Ectodermal cell (in vitro differentiated cells): ENCODE measurements around the gene KLB.

Experiments used
- H3K27ac ChIP-seq: 2 replicates; pipeline ENCODE4 v1.7.0; 2013; ENCODE audit warnings: mild to moderate bottlenecking, low read depth, low read length; ENCODE audit not compliant: insufficient read depth, poor library complexity, severe bottlenecking
- H3K27me3 ChIP-seq: 2 replicates; pipeline ENCODE4 v1.7.0; 2013; ENCODE audit warnings: mild to moderate bottlenecking, low read length; ENCODE audit not compliant: insufficient read depth, control insufficient read depth, poor library complexity, severe bottlenecking
- H3K36me3 ChIP-seq: one replicate; pipeline ENCODE4 v1.7.0; 2013; ENCODE audit warnings: low read length; ENCODE audit not compliant: control insufficient read depth, insufficient read depth
- H3K4me1 ChIP-seq: one replicate; pipeline ENCODE4 v1.7.0; 2013; ENCODE audit warnings: low read length; ENCODE audit not compliant: control insufficient read depth, insufficient read depth
- H3K4me3 ChIP-seq: 2 replicates; pipeline ENCODE4 v1.7.0; 2013; ENCODE audit warnings: low read depth, low read length, control low read depth; ENCODE audit not compliant: insufficient read depth
- H3K9me3 ChIP-seq: 2 replicates; pipeline ENCODE4 v1.7.0; 2013; ENCODE audit warnings: mild to moderate bottlenecking, low read length, moderate library complexity; ENCODE audit not compliant: control insufficient read depth
- WGBS, 2 experiments: methylation state at CpG; one replicate each; pipeline ENCODE4 v1.1.7; 2013; ENCODE audit warnings: missing lambda C conversion rate in 2 of 2; 5-methylcytosine and 5-hydroxymethylcytosine counted together

The KLB gene

GRCh38 chr4:39458505-39459300, 52.0 kb downstream of the KLB start, which contains the start of the genes LIAS and RPL9:
LIAS (plus strand) TSS chr4:39459056; CDS start chr4:39459118, 62 bp downstream.
RPL9 (minus strand) TSS chr4:39458922; CDS start chr4:39458439, 483 bp downstream.
- Histone ChIP-seq H3K4me3 (peak within 1 kb of the TSS; percentile 89), H3K27ac (peak within 1 kb of the TSS; percentile 93), H3K4me1 (peaks cover 7% of the 10 kb centered on the region), H3K9me3 (no peaks in the 10 kb centered on the region), H3K27me3 (no peaks in the 10 kb centered on the region), H3K36me3 (peaks cover 37% of the 10 kb centered on the region)
- WGBS, 2 experiments: 0 to 1% methylated on average over 55 of the region's 55 CpGs

- H3K4me3 ChIP-seq: no peak overlapping the region
- peaks cover 12% of the 10 kb centered on the region for H3K36me3 ChIP-seq
- no peaks in the 10 kb centered on the region for H3K27me3 ChIP-seq
- no peak overlapping the region for H3K27ac ChIP-seq
- 92 to 93% methylated on average over 2 of the region's 2 CpGs for WGBS, 2 experiments
- H3K4me1 ChIP-seq: no peaks in the 10 kb centered on the region
- no peaks in the 10 kb centered on the region for H3K9me3 ChIP-seq
Observed at GRCh38 chr4:39464886-39465501, 58.3 kb downstream of the KLB start.

- no peaks in the 10 kb centered on the region for H3K27me3 ChIP-seq
- no peaks in the 10 kb centered on the region for H3K4me1 ChIP-seq
- 94 to 100% methylated on average over 2 to 4 of the region's 4 CpGs for WGBS, 2 experiments
- H3K36me3 ChIP-seq: peaks cover 12% of the 10 kb centered on the region
- no peak overlapping the region for H3K27ac ChIP-seq
- H3K4me3 ChIP-seq: no peak overlapping the region
- no peaks in the 10 kb centered on the region for H3K9me3 ChIP-seq
Observed at GRCh38 chr4:39466747-39467146, 60.0 kb downstream of the KLB start.

- Histone ChIP-seq H3K4me1 (no peaks in the 10 kb centered on the region), H3K9me3 (no peaks in the 10 kb centered on the region), H3K4me3 (no peak overlapping the region), H3K27ac (no peak overlapping the region), H3K36me3 (peaks cover 12% of the 10 kb centered on the region), H3K27me3 (no peaks in the 10 kb centered on the region)
- WGBS, 2 experiments: 94 to 97% methylated on average over 4 of the region's 4 CpGs
Observed at GRCh38 chr4:39467464-39467863, 60.7 kb downstream of the KLB start.

GRCh38 chr4:39469429-39470077, 62.8 kb downstream of the KLB start:
- no peak overlapping the region for H3K27ac ChIP-seq
- no peaks in the 10 kb centered on the region for H3K9me3 ChIP-seq
- no peak overlapping the region for H3K4me3 ChIP-seq
- no peaks in the 10 kb centered on the region for H3K36me3 ChIP-seq
- no peaks in the 10 kb centered on the region for H3K4me1 ChIP-seq
- WGBS, 2 experiments: 78 to 79% methylated on average over 4 of the region's 4 CpGs
- H3K27me3 ChIP-seq: no peaks in the 10 kb centered on the region

- Histone ChIP-seq H3K4me3 (no peak overlapping the region), H3K36me3 (no peaks in the 10 kb centered on the region), H3K9me3 (no peaks in the 10 kb centered on the region), H3K27ac (no peak overlapping the region), H3K4me1 (no peaks in the 10 kb centered on the region), H3K27me3 (no peaks in the 10 kb centered on the region)
- WGBS, 2 experiments: 95 to 100% methylated on average over 1 of the region's 1 CpG
Observed at GRCh38 chr4:39470402-39470801, 63.7 kb downstream of the KLB start.

GRCh38 chr4:39472396-39472795, 65.7 kb downstream of the KLB start:
- Histone ChIP-seq H3K4me3 (no peak overlapping the region), H3K27ac (no peak overlapping the region), H3K9me3 (no peaks in the 10 kb centered on the region), H3K27me3 (no peaks in the 10 kb centered on the region), H3K36me3 (no peaks in the 10 kb centered on the region), H3K4me1 (no peaks in the 10 kb centered on the region)
- 89 to 100% methylated on average over 2 to 3 of the region's 3 CpGs for WGBS, 2 experiments

- Histone ChIP-seq H3K9me3 (no peaks in the 10 kb centered on the region), H3K4me1 (no peaks in the 10 kb centered on the region), H3K36me3 (no peaks in the 10 kb centered on the region), H3K4me3 (no peak overlapping the region), H3K27me3 (no peaks in the 10 kb centered on the region), H3K27ac (no peak overlapping the region)
- 94 to 96% methylated on average over 5 of the region's 5 CpGs for WGBS, 2 experiments
Observed at GRCh38 chr4:39476187-39476895, 69.6 kb downstream of the KLB start.

GRCh38 chr4:39480251-39480650, 73.5 kb downstream of the KLB start:
- Histone ChIP-seq H3K4me1 (no peaks in the 10 kb centered on the region), H3K9me3 (no peaks in the 10 kb centered on the region), H3K4me3 (no peak overlapping the region), H3K36me3 (no peaks in the 10 kb centered on the region), H3K27ac (no peak overlapping the region), H3K27me3 (no peaks in the 10 kb centered on the region)
- WGBS, 2 experiments: 95 to 96% methylated on average over 27 of the region's 27 CpGs
